DOHH2 (cell line): ENCODE results near the gene POLA1.
"Not testable (repeated sequence)": the region's sequence is repeated elsewhere in the genome, so short reads cannot be mapped to it uniquely, and the experiment has no call there.

Experiments
- H3F3A ChIP-seq: fragments of 200-600 bp; sonication (generic), shearing (Covaris generic); 2 replicates; pipeline ENCODE4 v1.6.0; 2016; ENCODE audit warnings: antibody characterized with exemption, mild to moderate bottlenecking; ENCODE audit not compliant: control insufficient read depth, insufficient read depth
- H3K27ac ChIP-seq: fragments of 200-600 bp; sonication (generic); 2 replicates; pipeline ENCODE4 v1.5.1; 2014; ENCODE audit warnings: low read depth, mild to moderate bottlenecking, low read length, moderate library complexity
- H3K27me3 ChIP-seq: fragments of 200-600 bp; sonication (generic); 2 replicates; pipeline ENCODE4 v1.6.1; 2014; ENCODE audit warnings: mild to moderate bottlenecking, low read length, mixed read lengths; ENCODE audit not compliant: control insufficient read depth
- H3K36me3 ChIP-seq: fragments of 200-600 bp; sonication (generic); 2 replicates; pipeline ENCODE4 v1.6.1; 2014; ENCODE audit warnings: mild to moderate bottlenecking, low read length, moderate library complexity, mixed read lengths; ENCODE audit not compliant: control insufficient read depth
- H3K4me1 ChIP-seq: fragments of 200-600 bp; sonication (generic); 2 replicates; pipeline ENCODE4 v1.6.1; 2014; ENCODE audit warnings: mild to moderate bottlenecking, low read length, mixed read lengths; ENCODE audit not compliant: control insufficient read depth
- H3K4me2 ChIP-seq: fragments of 200-600 bp; sonication (generic); 2 replicates; pipeline ENCODE4 v1.6.0; 2014; ENCODE audit warnings: mild to moderate bottlenecking, low read length, moderate library complexity
- H3K4me3 ChIP-seq: fragments of 200-600 bp; sonication (generic); 2 replicates; pipeline ENCODE4 v1.5.1; 2014; ENCODE audit warnings: mild to moderate bottlenecking, low read length, mixed read lengths
- H3K79me2 ChIP-seq: fragments of 200-600 bp; sonication (generic); 2 replicates; pipeline ENCODE4 v1.6.1; 2014; ENCODE audit warnings: mild to moderate bottlenecking, low read length, mixed read lengths; ENCODE audit not compliant: control insufficient read depth
- H3K9me2 ChIP-seq: fragments of 200-600 bp; sonication (generic); replicated peaks from 2 replicates; pipeline ENCODE4 v1.6.1; 2014; ENCODE audit warnings: mild to moderate bottlenecking, low read length, mixed read lengths; ENCODE audit not compliant: control insufficient read depth
- H3K9me3 ChIP-seq: fragments of 200-600 bp; sonication (generic); 2 replicates; pipeline ENCODE4 v1.6.1; 2014; ENCODE audit warnings: antibody characterized with exemption, low read length, mixed read lengths; ENCODE audit not compliant: control insufficient read depth, insufficient read depth
- H4K20me1 ChIP-seq: fragments of 200-600 bp; sonication (generic); 2 replicates; pipeline ENCODE4 v1.6.0; 2014; ENCODE audit warnings: low read depth, mild to moderate bottlenecking, antibody characterized with exemption, low read length, moderate library complexity; ENCODE audit not compliant: control insufficient read depth, insufficient read depth
- EZH2phosphoT487 ChIP-seq: fragments of 200-600 bp; sonication (generic); IDR thresholded peaks from 2 replicates; pipeline ENCODE4 v1.6.1; 2017; ENCODE audit warnings: borderline replicate concordance, mild to moderate bottlenecking, antibody characterized with exemption, low read length, moderate library complexity, mixed read lengths
- TF ChIP-seq, protein P1 (sequence below): fragments of 200-600 bp; sonication (generic); IDR thresholded peaks from one replicate; pipeline ENCODE4 v1.5.1; 2014; ENCODE audit warnings: antibody characterized with exemption, mild to moderate bottlenecking, low read depth, low read length; ENCODE audit not compliant: poor library complexity, severe bottlenecking

POLA1 gene

DNA sequence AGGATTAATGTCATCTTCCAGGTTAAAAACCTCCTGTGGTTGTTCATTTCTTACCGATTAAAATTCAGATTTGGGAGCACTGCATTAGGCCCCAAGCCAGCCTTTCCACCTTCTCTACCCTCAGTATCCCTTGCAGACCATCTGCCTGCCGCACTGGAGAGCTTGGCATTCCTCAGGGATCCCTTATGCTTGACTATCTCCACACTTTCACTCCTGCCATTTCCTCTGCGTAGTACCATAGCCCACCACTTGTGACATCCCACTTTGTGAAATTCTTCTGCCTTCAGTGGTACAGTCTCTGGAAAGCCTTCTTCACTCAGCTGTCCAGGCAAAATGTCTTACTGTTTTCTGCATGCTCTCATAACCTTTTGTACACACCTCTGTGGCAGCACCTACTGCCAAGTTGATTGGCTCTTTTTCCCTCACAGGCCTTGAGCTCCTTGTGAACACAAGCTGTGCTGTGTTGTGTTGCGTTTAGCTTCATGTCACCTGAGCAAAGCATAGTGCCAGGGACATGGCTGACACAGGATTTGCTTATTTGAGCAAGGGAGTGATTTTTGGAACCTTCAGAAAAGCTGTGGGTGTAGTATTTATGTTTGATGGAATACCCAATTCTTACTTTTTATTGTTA, 165.6 kb downstream of the POLA1 start:
- H3K36me3 ChIP-seq = 0 out of 2 replicates have a peak, but pooled peaks cover 2% of the 10 kb centered on the region
- no peaks in the 10 kb centered on the region for H4K20me1 ChIP-seq
- H3K27ac ChIP-seq = no peak overlapping the region
- no peak overlapping the region for H3K4me3 ChIP-seq
- no peak for TF ChIP-seq EZH2phosphoT487
- TF ChIP-seq, protein P1, sequence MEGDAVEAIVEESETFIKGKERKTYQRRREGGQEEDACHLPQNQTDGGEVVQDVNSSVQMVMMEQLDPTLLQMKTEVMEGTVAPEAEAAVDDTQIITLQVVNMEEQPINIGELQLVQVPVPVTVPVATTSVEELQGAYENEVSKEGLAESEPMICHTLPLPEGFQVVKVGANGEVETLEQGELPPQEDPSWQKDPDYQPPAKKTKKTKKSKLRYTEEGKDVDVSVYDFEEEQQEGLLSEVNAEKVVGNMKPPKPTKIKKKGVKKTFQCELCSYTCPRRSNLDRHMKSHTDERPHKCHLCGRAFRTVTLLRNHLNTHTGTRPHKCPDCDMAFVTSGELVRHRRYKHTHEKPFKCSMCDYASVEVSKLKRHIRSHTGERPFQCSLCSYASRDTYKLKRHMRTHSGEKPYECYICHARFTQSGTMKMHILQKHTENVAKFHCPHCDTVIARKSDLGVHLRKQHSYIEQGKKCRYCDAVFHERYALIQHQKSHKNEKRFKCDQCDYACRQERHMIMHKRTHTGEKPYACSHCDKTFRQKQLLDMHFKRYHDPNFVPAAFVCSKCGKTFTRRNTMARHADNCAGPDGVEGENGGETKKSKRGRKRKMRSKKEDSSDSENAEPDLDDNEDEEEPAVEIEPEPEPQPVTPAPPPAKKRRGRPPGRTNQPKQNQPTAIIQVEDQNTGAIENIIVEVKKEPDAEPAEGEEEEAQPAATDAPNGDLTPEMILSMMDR = no peak
- H3F3A ChIP-seq = no peaks in the 10 kb centered on the region
- no peaks in the 10 kb centered on the region for H3K9me2 ChIP-seq
- no peaks in the 10 kb centered on the region for H3K4me1 ChIP-seq
- H3K79me2 ChIP-seq = no peaks in the 10 kb centered on the region
- H3K9me3 ChIP-seq = no peaks in the 10 kb centered on the region
- no peaks in the 10 kb centered on the region for H3K27me3 ChIP-seq
- no peak overlapping the region for H3K4me2 ChIP-seq

DNA sequence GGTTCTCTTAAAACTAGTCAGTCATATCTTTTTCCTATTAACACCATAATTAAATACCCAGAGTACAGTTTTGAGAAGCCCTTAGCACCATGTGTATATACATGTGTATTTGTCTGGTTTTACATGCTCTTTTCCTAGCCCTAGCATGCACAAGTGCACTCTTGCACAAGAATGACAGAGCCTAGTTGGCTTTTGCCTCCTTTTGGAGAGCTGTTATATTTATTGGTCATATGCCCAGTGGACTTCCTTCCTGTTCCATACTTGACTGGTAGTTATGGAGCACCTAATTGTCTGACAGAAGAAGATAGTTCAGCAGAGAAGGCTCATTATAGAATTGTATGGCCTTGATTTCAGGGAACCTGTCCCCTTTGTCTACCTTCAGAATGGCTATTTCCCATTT, 166.4 kb downstream of the POLA1 start:
- no peaks in the 10 kb centered on the region for H3K27me3 ChIP-seq
- 0 out of 2 replicates have a peak, but pooled peaks cover 2% of the 10 kb centered on the region for H3K36me3 ChIP-seq
- no peak overlapping the region for H3K4me3 ChIP-seq
- H3K4me2 ChIP-seq = no peak overlapping the region
- no peaks in the 10 kb centered on the region for H3K9me2 ChIP-seq
- no peaks in the 10 kb centered on the region for H3K4me1 ChIP-seq
- TF ChIP-seq, protein P1 = no peak
- no peak for TF ChIP-seq EZH2phosphoT487
- H3K9me3 ChIP-seq = no peaks in the 10 kb centered on the region
- no peaks in the 10 kb centered on the region for H3F3A ChIP-seq
- H3K27ac ChIP-seq = no peak overlapping the region
- H3K79me2 ChIP-seq = no peaks in the 10 kb centered on the region
- H4K20me1 ChIP-seq = no peaks in the 10 kb centered on the region

DNA sequence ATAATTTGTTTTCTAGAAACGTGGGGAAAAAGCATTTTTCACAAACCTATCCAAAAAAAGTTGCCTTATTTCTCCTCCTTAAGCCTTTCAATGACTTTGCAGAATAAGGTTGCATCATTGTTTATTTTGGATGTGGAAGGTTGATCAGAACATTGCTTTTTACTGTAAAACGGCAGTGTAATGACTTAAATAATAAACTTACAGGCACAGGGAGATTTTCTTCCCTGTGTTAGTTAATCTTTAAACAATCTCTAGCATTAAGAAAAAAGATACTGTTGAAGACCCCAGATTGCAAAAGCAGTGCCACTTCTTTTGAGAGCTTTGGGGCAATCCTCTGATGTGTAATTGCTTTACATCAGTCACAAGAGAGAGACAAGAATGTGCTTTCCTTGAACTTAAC, 168.6 kb downstream of the POLA1 start:
- Histone ChIP-seq H3K4me1 (no peaks in the 10 kb centered on the region), H4K20me1 (no peaks in the 10 kb centered on the region), H3K4me3 (no peak overlapping the region), H3K4me2 (no peak overlapping the region), H3K9me2 (no peaks in the 10 kb centered on the region), H3K79me2 (no peaks in the 10 kb centered on the region), H3K27me3 (no peaks in the 10 kb centered on the region), H3K36me3 (0 out of 2 replicates have a peak, but pooled peaks cover 2% of the 10 kb centered on the region), H3F3A (no peaks in the 10 kb centered on the region), H3K9me3 (no peaks in the 10 kb centered on the region), H3K27ac (no peak overlapping the region)
- TF ChIP-seq EZH2phosphoT487 = no peak
- TF ChIP-seq, protein P1 = no peak

DNA sequence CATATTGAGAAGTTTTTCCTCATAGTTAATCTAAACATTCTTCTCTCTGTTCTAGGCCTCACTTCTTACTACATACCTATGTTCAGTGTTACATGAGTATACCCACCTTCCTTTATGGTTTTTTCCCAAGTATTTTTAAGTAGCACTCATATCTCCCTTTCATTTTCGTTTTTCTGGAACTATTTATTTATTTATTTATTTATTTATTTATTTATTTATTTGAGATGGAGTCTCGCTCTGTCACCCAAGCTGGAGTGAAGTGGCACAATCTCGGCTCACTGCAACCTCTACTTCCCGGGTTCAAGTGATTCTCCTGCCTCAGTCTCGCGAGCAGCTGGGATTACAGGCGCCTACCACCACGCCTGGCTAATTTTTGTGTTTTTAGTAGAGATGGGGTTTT, 170.1 kb downstream of the POLA1 start:
- not testable (repeated sequence) for H3K4me3 ChIP-seq, H3K4me1 ChIP-seq, H3F3A ChIP-seq, H3K27me3 ChIP-seq, H3K79me2 ChIP-seq, H3K9me3 ChIP-seq, H3K9me2 ChIP-seq, H4K20me1 ChIP-seq, H3K27ac ChIP-seq, H3K4me2 ChIP-seq
- peaks cover 11% of the 10 kb centered on the region; the same call in 1 of the 2 replicates for H3K36me3 ChIP-seq
